DOHH2 (cell line): Measurements from ENCODE around the gene CACNA2D3.

ENCODE experiments used
- H3F3A ChIP-seq: fragments of 200-600 bp; sonication (generic), shearing (Covaris generic); 2 replicates; pipeline ENCODE4 v1.6.0; 2016; ENCODE audit warnings: antibody characterized with exemption, mild to moderate bottlenecking; ENCODE audit not compliant: control insufficient read depth, insufficient read depth
- H3K27ac ChIP-seq: fragments of 200-600 bp; sonication (generic); 2 replicates; pipeline ENCODE4 v1.5.1; 2014; ENCODE audit warnings: low read depth, mild to moderate bottlenecking, low read length, moderate library complexity
- H3K27me3 ChIP-seq: fragments of 200-600 bp; sonication (generic); 2 replicates; pipeline ENCODE4 v1.6.1; 2014; ENCODE audit warnings: mild to moderate bottlenecking, low read length, mixed read lengths; ENCODE audit not compliant: control insufficient read depth
- H3K36me3 ChIP-seq: fragments of 200-600 bp; sonication (generic); 2 replicates; pipeline ENCODE4 v1.6.1; 2014; ENCODE audit warnings: mild to moderate bottlenecking, low read length, moderate library complexity, mixed read lengths; ENCODE audit not compliant: control insufficient read depth
- H3K4me1 ChIP-seq: fragments of 200-600 bp; sonication (generic); 2 replicates; pipeline ENCODE4 v1.6.1; 2014; ENCODE audit warnings: mild to moderate bottlenecking, low read length, mixed read lengths; ENCODE audit not compliant: control insufficient read depth
- H3K4me2 ChIP-seq: fragments of 200-600 bp; sonication (generic); 2 replicates; pipeline ENCODE4 v1.6.0; 2014; ENCODE audit warnings: mild to moderate bottlenecking, low read length, moderate library complexity
- H3K4me3 ChIP-seq: fragments of 200-600 bp; sonication (generic); 2 replicates; pipeline ENCODE4 v1.5.1; 2014; ENCODE audit warnings: mild to moderate bottlenecking, low read length, mixed read lengths
- H3K79me2 ChIP-seq: fragments of 200-600 bp; sonication (generic); 2 replicates; pipeline ENCODE4 v1.6.1; 2014; ENCODE audit warnings: mild to moderate bottlenecking, low read length, mixed read lengths; ENCODE audit not compliant: control insufficient read depth
- H3K9me2 ChIP-seq: fragments of 200-600 bp; sonication (generic); replicated peaks from 2 replicates; pipeline ENCODE4 v1.6.1; 2014; ENCODE audit warnings: mild to moderate bottlenecking, low read length, mixed read lengths; ENCODE audit not compliant: control insufficient read depth
- H3K9me3 ChIP-seq: fragments of 200-600 bp; sonication (generic); 2 replicates; pipeline ENCODE4 v1.6.1; 2014; ENCODE audit warnings: antibody characterized with exemption, low read length, mixed read lengths; ENCODE audit not compliant: control insufficient read depth, insufficient read depth
- H4K20me1 ChIP-seq: fragments of 200-600 bp; sonication (generic); 2 replicates; pipeline ENCODE4 v1.6.0; 2014; ENCODE audit warnings: low read depth, mild to moderate bottlenecking, antibody characterized with exemption, low read length, moderate library complexity; ENCODE audit not compliant: control insufficient read depth, insufficient read depth
- CTCF ChIP-seq: fragments of 200-600 bp; sonication (generic); IDR thresholded peaks from one replicate; pipeline ENCODE4 v1.5.1; 2014; ENCODE audit warnings: antibody characterized with exemption, mild to moderate bottlenecking, low read depth, low read length; ENCODE audit not compliant: poor library complexity, severe bottlenecking
- EZH2phosphoT487 ChIP-seq: fragments of 200-600 bp; sonication (generic); IDR thresholded peaks from 2 replicates; pipeline ENCODE4 v1.6.1; 2017; ENCODE audit warnings: borderline replicate concordance, mild to moderate bottlenecking, antibody characterized with exemption, low read length, moderate library complexity, mixed read lengths

CACNA2D3 gene

GRCh38 chr3:54849360-54849759 lies 727.0 kb downstream of the CACNA2D3 start:
- no peaks in the 10 kb centered on the region for H3K79me2 ChIP-seq
- no peak overlapping the region for H3K4me3 ChIP-seq
- no peaks in the 10 kb centered on the region for H3K36me3 ChIP-seq
- H3K9me2 ChIP-seq, result no peaks in the 10 kb centered on the region
- no peaks in the 10 kb centered on the region for H3K4me1 ChIP-seq
- H4K20me1 ChIP-seq, result no peaks in the 10 kb centered on the region
- H3K4me2 ChIP-seq, result no peak overlapping the region
- no peaks in the 10 kb centered on the region for H3F3A ChIP-seq
- no peak for TF ChIP-seq EZH2phosphoT487
- TF ChIP-seq CTCF, result no peak
- no peaks in the 10 kb centered on the region for H3K9me3 ChIP-seq
- no peaks in the 10 kb centered on the region for H3K27me3 ChIP-seq
- H3K27ac ChIP-seq, result no peak overlapping the region

GRCh38 chr3:54850484-54851018 lies 728.2 kb downstream of the CACNA2D3 start:
- Histone ChIP-seq H3K27ac (no peak overlapping the region), H3K4me1 (no peaks in the 10 kb centered on the region), H3K4me2 (no peak overlapping the region), H3K79me2 (no peaks in the 10 kb centered on the region), H3K4me3 (no peak overlapping the region), H4K20me1 (no peaks in the 10 kb centered on the region), H3F3A (no peaks in the 10 kb centered on the region), H3K9me3 (no peaks in the 10 kb centered on the region), H3K27me3 (no peaks in the 10 kb centered on the region), H3K36me3 (no peaks in the 10 kb centered on the region), H3K9me2 (no peaks in the 10 kb centered on the region)
- TF ChIP-seq EZH2phosphoT487 (no peak), CTCF (no peak)

GRCh38 chr3:54853573-54854404 lies 731.4 kb downstream of the CACNA2D3 start:
- no peak overlapping the region for H3K27ac ChIP-seq
- no peaks in the 10 kb centered on the region for H3K27me3 ChIP-seq
- peak; percentile 93 for TF ChIP-seq CTCF
- no peak for TF ChIP-seq EZH2phosphoT487
- H3K4me1 ChIP-seq, result no peaks in the 10 kb centered on the region
- H3K79me2 ChIP-seq, result no peaks in the 10 kb centered on the region
- H3K9me2 ChIP-seq, result no peaks in the 10 kb centered on the region
- H4K20me1 ChIP-seq, result no peaks in the 10 kb centered on the region
- no peaks in the 10 kb centered on the region for H3F3A ChIP-seq
- no peaks in the 10 kb centered on the region for H3K9me3 ChIP-seq
- H3K4me2 ChIP-seq, result no peak overlapping the region
- H3K4me3 ChIP-seq, result no peak overlapping the region
- no peaks in the 10 kb centered on the region for H3K36me3 ChIP-seq
